NCI-H1930 (cell line): ENCODE measurements around the gene TMC3.

Experiments
- DNase-seq, 2 experiments: peaks; one replicate each; lab custom pipeline; 2025; lab: John Stamatoyannopoulos, UW

TMC3 gene

DNA sequence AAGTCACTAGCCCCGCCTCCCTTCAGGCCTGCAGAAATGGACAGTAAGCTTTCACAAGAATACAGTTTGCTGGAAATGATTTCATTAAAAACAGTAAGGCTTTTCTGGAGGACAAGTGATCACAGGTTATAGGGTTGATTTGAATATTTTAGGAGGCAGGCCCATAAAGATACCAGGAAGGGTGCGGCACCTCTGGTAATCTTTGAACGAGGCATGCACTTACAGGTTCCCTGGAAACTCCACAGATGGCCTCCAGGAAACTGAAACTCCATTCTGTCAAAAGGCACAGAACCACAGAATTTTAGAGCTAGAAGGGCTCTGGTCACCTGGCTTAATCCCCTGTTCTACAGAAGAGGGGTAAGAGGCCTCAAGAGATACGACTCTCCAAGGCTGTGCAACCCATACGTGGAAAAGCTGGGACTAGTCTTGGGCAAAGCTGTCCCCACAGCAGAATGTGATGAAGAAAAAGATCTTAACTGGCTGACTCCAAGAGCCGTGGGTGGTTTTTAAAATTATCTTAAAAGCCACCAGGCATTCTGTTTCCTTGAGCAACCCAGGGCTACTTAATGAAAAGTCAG, 51.2 kb downstream of the TMC3 start:
- no peak for DNase-seq

- DNase-seq = no peak
These were observed 52.3 kb downstream of the TMC3 start for GRCh38 chr15:81321667-81322066.

DNA sequence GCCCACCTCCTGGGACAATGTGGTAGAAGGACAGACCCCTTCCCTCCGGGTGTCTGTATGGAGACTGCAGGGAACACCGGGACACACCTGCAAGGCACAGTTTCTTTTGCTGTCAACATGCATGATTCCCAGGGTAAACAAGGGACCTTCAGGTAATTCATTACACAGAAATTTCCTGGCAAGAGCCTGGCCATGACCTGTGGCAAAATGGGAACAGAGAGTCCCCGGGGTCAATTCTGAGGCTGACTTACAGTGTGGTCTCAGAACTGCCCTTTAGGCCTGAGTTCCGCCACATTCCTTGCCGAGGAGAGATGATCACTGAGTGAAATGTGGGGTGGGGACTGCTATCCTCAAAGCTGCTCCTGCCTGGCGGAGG, 56.4 kb downstream of the TMC3 start:
- no peak for DNase-seq

- DNase-seq = no peak
These were observed 57.7 kb downstream of the TMC3 start for GRCh38 chr15:81316267-81316666.

DNA sequence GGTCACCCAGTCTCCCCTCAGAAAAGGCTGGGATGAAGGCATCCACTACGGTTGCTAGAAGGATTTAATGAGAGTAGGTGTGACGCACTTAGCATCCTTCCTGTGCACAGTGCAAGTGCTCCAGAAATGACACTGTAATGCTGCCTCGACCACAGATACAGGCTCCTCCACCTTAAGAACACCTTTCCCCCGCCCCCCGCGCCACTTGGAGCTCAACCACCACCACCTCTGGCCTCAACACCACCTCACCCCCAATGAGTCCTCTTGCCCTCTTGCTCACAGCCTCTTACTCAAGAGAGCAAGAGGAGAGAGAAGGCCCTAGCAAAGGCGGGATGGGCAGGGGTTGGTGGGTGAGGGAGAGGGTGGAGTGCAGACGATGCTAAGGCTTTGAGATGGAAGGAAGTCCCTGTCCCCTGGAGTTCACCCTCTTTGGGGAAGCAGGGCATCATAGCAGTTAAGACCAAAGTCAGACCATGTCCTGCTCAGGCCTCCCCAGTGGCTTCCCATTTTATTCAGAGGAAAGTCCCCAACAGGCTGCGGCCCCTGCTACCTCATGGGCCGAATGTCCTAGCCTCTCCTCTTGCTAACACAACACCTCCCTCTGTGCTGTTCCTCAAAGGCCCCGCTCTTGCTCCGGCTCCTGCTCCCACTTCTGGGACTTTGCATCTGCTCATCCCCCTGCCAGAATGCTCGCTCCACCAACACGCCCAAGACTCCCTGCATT, 58.4 kb downstream of the TMC3 start:
- no peak for DNase-seq

GRCh38 chr15:81314378-81314777, 59.6 kb downstream of the TMC3 start:
- DNase-seq = no peak

DNA sequence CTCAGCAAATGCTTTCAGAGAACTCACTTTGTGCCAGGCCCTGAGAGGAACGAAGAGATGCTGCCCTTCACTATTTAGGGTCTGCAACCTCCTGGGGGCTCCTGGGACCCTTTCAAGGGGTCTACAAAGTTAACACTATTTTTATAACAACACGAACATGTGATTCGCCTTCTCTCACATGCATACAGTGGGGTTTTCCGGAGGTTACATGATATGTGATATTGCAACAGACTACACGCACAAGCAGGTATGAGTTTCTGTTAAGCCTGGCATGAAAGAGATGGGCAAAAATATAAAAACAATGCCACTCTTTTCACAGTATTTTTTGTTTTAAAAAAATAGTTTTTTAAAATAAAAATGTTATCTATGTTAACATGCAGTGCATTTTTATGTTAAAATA, 60.3 kb downstream of the TMC3 start:
- DNase-seq = no peak

- no peak for DNase-seq
These were observed 61.0 kb downstream of the TMC3 start for GRCh38 chr15:81312790-81313543.

DNA sequence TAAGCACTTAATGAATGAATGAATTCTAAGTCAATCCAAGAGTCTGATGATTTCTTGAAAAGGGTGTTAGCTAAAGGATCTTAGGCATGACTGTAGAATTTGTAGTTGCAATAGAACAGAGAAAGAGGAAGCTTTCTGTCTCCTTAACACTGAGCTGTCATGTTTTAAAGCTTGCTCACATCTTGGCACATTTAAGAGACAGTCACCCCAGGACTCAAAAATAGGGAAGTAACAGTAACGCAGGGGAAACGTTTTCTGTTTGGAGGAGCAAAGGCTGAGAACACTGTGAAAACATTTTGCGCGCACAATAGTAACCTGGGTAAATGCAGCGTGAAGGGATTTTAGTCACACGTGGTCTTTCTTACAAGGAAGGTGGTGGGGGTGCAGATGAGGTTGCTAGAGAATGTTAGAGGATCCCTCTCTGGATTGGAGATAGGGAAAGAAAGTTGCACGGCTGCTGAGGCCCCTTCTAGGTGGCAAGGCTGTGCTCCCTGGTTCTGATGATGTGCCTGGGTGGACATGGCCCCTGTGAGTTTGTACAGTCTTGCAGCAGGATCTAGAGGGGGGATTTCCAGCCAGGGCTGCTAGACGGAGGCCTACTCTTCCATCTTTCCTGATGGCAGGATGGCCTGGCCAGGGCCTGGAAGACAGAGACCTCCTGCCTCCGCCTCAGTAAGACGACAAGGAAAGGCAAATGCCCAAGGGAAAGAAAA, 62.1 kb downstream of the TMC3 start:
- no peak for DNase-seq

- DNase-seq = no peak
These were observed 63.5 kb downstream of the TMC3 start for GRCh38 chr15:81310480-81310879.

- no peak for DNase-seq
These were observed 64.2 kb downstream of the TMC3 start for GRCh38 chr15:81309647-81310450.

GRCh38 chr15:81308260-81308659, 65.8 kb downstream of the TMC3 start:
- DNase-seq = no peak

GRCh38 chr15:81304226-81304625, 69.8 kb downstream of the TMC3 start:
- no peak for DNase-seq

DNA sequence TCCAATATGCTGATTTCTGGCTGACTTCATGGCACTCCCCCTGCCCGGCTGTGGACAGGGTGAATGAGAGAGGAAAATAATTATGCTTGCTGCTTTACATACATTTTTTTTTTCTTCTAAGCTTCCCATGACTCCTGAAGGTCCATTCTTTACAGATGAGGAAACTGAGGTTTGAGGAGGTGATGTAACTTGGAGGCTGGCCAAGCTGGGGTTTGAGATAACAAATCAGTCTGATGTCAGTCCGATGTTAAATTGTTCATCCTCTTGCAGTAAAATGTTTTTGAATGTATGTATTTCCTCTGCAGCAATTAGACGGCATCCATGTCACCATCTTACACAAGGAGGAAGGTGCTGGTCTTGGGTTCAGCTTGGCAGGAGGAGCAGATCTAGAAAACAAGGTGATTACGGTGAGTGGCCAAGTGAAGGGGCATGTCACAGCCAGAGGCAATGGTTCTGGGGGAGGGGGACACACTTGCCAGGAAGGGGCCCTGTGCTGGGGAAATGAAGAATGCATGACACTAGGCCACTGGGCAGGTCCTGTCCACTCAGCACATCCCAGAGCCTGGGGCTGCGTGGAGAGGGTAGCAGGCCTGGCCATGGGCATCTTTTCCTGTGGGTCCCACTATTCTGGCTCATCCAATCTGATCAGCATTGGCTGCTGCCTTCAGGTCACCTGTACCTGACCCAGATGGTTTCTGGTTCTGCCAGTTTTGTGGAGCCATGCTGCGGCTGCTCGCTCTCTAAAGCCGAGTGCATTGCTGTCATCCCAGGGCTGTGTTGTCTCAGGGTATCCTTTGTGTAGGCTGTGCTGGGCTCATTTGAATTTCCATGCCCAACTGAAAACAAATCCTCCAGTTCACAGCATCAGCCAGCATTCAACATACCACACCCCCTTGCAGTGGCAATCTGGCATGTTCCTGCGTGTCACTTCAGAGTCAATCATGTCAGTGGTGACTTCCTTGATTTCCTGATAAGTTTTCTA, 70.5 kb downstream of the TMC3 start:
- DNase-seq = no peak

DNA sequence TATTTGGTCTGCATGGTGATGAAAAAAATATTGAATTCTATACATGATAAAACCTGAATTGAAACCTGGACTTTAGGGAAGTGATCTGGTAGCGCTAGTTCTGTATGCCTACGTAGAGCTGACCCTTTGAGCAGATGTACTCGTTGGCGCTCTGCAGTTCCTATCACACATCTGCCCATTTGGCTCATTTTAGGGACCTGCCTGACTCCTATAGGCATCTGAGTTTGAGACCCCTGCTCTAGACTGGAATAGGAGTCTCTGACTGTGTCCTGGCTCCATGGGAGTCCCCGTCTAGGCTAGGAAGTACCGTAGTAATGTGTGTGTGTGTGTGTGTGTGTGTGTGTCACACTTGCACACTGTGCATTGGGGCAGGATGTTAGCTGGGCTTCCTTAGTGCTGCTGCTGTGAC, 71.3 kb downstream of the TMC3 start:
- DNase-seq = no peak

DNA sequence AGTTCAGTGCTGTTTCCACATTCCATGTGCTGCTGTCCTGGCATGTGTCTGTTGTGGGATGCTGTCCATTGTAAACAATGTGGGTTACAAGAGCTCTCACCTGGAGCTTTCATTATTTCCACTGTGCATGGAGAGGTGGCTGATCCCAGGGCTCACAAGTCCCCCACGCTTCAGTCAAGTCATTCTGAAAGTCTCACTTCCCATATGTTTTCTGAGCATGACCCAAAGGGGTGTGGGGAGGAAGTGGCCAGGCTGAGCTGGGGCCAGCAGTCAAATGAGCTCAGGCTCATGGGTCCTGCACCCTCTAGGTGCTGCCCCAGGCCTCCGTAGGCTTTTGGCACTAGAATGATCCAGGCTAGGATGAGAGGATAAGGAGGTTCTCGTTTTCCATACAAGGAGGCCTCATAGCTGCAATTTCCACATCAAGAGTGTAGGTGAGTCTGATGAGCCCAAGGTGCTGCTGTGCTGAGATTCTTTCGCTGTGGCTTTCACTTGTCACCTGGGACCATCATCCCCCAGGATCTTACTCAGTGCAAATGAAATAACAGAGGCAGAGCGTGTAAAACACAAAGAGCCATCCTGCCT, 72.1 kb downstream of the TMC3 start:
- DNase-seq = no peak

DNA sequence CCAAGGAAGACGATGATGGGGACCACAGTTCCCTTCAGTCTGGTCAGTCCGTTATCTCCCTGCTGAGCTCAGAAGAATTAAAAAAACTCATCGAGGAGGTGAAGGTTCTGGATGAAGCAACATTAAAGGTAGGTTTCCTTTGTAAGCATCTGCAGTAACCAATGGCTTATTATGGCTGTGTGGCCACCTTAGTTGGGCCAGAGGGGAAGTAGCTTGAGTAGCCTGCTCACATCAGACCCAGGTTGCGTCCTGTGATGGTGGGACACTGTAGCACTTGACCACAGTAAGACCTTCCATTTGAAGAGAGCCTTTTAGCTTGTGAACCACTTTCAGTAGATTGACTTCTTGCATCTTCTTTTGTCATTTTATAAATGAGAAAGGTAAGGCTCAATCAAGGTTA, 72.6 kb downstream of the TMC3 start:
- DNase-seq = no peak

DNA sequence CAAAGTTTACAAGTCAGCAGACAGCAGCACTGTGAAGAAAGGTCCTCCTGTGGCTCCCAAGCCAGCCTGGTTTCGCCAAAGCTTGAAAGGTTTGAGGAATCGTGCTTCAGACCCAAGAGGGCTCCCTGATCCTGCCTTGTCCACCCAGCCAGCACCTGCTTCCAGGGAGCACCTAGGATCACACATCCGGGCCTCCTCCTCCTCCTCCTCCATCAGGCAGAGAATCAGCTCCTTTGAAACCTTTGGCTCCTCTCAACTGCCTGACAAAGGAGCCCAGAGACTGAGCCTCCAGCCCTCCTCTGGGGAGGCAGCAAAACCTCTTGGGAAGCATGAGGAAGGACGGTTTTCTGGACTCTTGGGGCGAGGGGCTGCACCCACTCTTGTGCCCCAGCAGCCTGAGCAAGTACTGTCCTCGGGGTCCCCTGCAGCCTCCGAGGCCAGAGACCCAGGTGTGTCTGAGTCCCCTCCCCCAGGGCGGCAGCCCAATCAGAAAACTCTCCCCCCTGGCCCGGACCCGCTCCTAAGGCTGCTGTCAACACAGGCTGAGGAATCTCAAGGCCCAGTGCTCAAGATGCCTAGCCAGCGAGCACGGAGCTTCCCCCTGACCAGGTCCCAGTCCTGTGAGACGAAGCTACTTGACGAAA, 74.3 kb downstream of the TMC3 start:
- no peak for DNase-seq

GRCh38 chr15:81299156-81299555, 74.9 kb downstream of the TMC3 start:
- no peak for DNase-seq

GRCh38 chr15:81298611-81299010, 75.4 kb downstream of the TMC3 start:
- DNase-seq = no peak
